Upper lobe of left lung (tissue), 6 donors: Measurements from ENCODE around the gene RIMBP2. TPM values are rescaled to one million over a fixed set of nuclear protein-coding genes. Genes with fewer than 3 reads are reported as not detected.
A peak's percentile ranks its signal among the peaks of the same experiment; 100 is the strongest.

Experiments
- ATAC-seq, 2 donors: fragments of 200-7000 bp; cut with Tn5 transposase; one replicate each; pipeline ENCODE4 v1.9.1; 2022; ENCODE audit warnings: mild to moderate bottlenecking in 2 of 2, moderate library complexity in 2 of 2; ENCODE audit not compliant: low FRiP score in 2 of 2
- DNase-seq, 2 donors: peaks; one replicate each; pipeline ENCODE4 v3.0.0-alpha.2; 2019 to 2020
- H3K27ac ChIP-seq, 4 donors: fragments of 200-600 bp; sonication (generic); one replicate each; pipeline ENCODE4 v1.5.1; 2016 to 2019
- H3K27me3 ChIP-seq, 4 donors: fragments of 200-600 bp; sonication (generic); one replicate each; pipeline ENCODE4 v1.5.1; 2017 to 2019
- H3K36me3 ChIP-seq, 4 donors: fragments of 200-600 bp; sonication (generic); one replicate each; pipeline ENCODE4 v1.5.1; 2016 to 2019
- H3K4me1 ChIP-seq, 4 donors: fragments of 200-600 bp; sonication (generic); one replicate each; pipeline ENCODE4 v1.5.1; 2018 to 2019
- H3K4me3 ChIP-seq, 4 donors: fragments of 200-600 bp; sonication (generic); one replicate each; pipeline ENCODE4 v1.5.1; 2017 to 2019; ENCODE audit warnings: mild to moderate bottlenecking in 2 of 4, moderate library complexity in 1 of 4
- H3K9me3 ChIP-seq, 4 donors: fragments of 200-600 bp; sonication (generic); one replicate each; pipeline ENCODE4 v1.5.1; 2018 to 2019
- EP300 ChIP-seq, 4 donors: sonication (generic); formaldehyde crosslinking; IDR thresholded peaks; one replicate each; pipeline ENCODE4 v1.5.1; 2017; ENCODE audit warnings: antibody characterized with exemption in 4 of 4, control low read depth in 2 of 4
- POLR2A ChIP-seq, 4 donors: fragments of 450-650 bp; IDR thresholded peaks; one replicate each; pipeline ENCODE4 v1.5.1; 2016 to 2017; ENCODE audit warnings: antibody characterized with exemption in 4 of 4, mild to moderate bottlenecking in 2 of 4
- POLR2AphosphoS5 ChIP-seq, 2 donors: sonication (generic); formaldehyde crosslinking; IDR thresholded peaks; one replicate each; pipeline ENCODE4 v1.5.1; 2017; ENCODE audit warnings: antibody characterized with exemption in 2 of 2
- WGBS, 2 donors: methylation state at CpG; one replicate each; pipeline ENCODE4 v1.1.5; 2017 to 2018; 5-methylcytosine and 5-hydroxymethylcytosine counted together
- total RNA-seq, 6 donors: library from RNA; depleted of rRNA in 4 of 6; stranded (reverse); fragments of >200 nt in 4 of 6; gene quantifications; one replicate each; pipeline versions ENCODE4 v1.1.0 to v1.2.1, GENCODE V29; 2016 to 2021
- TF ChIP-seq, protein P1 (sequence below), 6 experiments: fragments of 450-650 bp in 4 of 6; fragments of 200-600 bp in 2 of 6; sonication (generic) in 2 of 6; IDR thresholded peaks; one replicate each; pipeline ENCODE4 v1.5.1; 2016 to 2019; ENCODE audit warnings: antibody characterized with exemption in 6 of 6
- donor health status: DM: no; HTN: no; CAD: no; lungs with moderate emphysema.
- donor health status: DM: no; HTN: yes; CAD: no; lungs with severe emphysema.

RIMBP2 gene
- total RNA-seq, 6 donors from 2014 or later: 0.23 to 3.9 (median 0.44) TPM; not detected in 1

DNA sequence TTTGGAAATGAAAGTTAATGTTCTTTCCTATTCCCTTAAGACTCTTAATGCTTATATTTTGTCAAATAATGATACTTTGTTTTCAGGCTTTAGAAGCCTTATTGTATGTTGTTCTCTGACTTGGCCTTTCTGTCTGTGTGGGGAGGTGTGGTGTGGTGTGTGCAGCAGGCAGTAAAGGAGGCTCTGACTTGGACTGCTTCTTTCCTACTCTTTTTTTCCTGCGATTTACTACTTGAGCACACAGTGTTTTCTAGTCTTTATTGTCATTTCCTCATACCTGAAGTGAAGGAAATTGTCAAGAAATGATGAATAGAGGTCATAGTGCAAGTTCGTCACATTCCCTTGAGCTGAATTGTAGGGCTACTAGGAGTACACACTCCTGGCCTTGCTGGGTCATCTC lies 351.5 kb downstream of the RIMBP2 start:
- ATAC-seq: no peak
- Histone ChIP-seq H3K27ac (no peak overlapping the region), H3K27me3 (no peaks in the 10 kb centered on the region), H3K36me3 (no peaks in the 10 kb centered on the region), H3K4me3 (no peak overlapping the region), H3K9me3 (no peaks in the 10 kb centered on the region), H3K4me1 (peaks cover 0 to 4% (median 0%) of the 10 kb centered on the region in 4 donors)
- no peak for DNase-seq
- 56 to 71% methylated on average over 2 of the region's 2 CpGs for WGBS, 2 donors
- TF ChIP-seq, protein P1, sequence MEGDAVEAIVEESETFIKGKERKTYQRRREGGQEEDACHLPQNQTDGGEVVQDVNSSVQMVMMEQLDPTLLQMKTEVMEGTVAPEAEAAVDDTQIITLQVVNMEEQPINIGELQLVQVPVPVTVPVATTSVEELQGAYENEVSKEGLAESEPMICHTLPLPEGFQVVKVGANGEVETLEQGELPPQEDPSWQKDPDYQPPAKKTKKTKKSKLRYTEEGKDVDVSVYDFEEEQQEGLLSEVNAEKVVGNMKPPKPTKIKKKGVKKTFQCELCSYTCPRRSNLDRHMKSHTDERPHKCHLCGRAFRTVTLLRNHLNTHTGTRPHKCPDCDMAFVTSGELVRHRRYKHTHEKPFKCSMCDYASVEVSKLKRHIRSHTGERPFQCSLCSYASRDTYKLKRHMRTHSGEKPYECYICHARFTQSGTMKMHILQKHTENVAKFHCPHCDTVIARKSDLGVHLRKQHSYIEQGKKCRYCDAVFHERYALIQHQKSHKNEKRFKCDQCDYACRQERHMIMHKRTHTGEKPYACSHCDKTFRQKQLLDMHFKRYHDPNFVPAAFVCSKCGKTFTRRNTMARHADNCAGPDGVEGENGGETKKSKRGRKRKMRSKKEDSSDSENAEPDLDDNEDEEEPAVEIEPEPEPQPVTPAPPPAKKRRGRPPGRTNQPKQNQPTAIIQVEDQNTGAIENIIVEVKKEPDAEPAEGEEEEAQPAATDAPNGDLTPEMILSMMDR (IDR thresholded peaks at IDR 0.05): no peak
- no peak for TF ChIP-seq POLR2A (IDR thresholded peaks at IDR 0.05)
- TF ChIP-seq EP300 (IDR thresholded peaks at IDR 0.05): no peak
- no peak for TF ChIP-seq POLR2AphosphoS5 (IDR thresholded peaks at IDR 0.05)

DNA sequence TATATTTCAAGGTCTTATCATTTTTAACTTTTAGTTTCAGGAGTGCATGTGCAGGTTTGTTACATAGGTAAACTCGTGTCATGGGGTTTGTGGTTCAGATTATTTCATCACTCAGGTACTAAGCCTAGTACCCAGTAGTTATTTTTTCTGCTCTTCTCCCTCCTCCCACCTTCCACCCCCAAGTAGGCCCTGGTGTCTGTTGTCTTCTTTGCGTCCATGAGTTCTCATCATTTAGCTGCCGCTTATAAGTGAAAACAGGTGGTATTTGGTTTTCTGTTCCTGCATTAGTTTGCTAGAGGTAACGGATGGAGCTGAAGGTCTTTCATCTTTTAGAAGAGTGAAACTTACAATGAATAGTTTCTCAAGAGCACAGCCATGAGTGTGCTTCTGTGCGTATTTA lies 354.0 kb downstream of the RIMBP2 start:
- WGBS, 2 donors: 81 to 84% methylated on average over 5 of the region's 5 CpGs
- H3K4me1 ChIP-seq: no peaks in the 10 kb centered on the region
- H3K9me3 ChIP-seq: no peaks in the 10 kb centered on the region
- no peaks in the 10 kb centered on the region for H3K36me3 ChIP-seq
- H3K27ac ChIP-seq: no peak overlapping the region
- no peaks in the 10 kb centered on the region for H3K27me3 ChIP-seq
- ATAC-seq (no peak), DNase-seq (no peak)
- no peak for TF ChIP-seq EP300 (IDR thresholded peaks at IDR 0.05)
- TF ChIP-seq, protein P1 (IDR thresholded peaks at IDR 0.05): no peak
- TF ChIP-seq POLR2A (IDR thresholded peaks at IDR 0.05): no peak
- TF ChIP-seq POLR2AphosphoS5 (IDR thresholded peaks at IDR 0.05): no peak
- H3K4me3 ChIP-seq: no peak overlapping the region

DNA sequence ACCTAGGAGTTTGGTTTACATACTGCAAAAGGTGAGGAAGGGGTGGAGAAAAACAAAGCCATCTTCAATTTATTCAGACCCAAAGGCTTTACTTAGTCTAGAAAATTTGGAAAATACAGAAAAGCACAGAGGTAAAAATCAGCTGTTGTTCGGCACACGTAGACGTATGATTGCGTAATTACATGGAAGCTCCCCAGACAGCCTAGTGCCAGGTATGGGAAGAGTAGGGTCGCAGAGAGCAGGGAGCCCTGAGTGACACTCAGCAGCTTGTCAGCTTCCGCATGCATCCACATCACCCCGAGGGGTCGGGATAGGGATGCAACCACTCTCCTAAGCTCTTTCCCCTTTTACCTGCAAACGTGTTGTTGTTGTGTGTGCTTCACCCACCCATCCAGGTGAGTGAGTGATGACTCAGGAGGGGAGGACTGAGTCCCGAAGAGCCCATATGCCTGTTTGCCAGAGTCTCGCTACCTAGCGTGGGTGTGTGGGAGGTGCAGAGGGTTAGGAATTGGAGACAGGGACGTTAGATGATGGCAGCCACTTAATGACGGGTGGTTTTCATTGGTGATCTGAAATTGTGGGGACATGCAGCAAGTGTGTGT lies 358.3 kb downstream of the RIMBP2 start:
- Histone ChIP-seq H3K9me3 (no peaks in the 10 kb centered on the region), H3K27ac (no peak overlapping the region), H3K4me3 (no peak overlapping the region), H3K36me3 (no peaks in the 10 kb centered on the region), H3K27me3 (no peaks in the 10 kb centered on the region), H3K4me1 (no peaks in the 10 kb centered on the region)
- no peak for TF ChIP-seq POLR2AphosphoS5 (IDR thresholded peaks at IDR 0.05)
- TF ChIP-seq EP300 (IDR thresholded peaks at IDR 0.05): no peak
- no peak for TF ChIP-seq POLR2A (IDR thresholded peaks at IDR 0.05)
- TF ChIP-seq, protein P1 (IDR thresholded peaks at IDR 0.05): no peak
- DNase-seq (no peak), ATAC-seq (peak in 1 of 2 donors; percentile 46)
- 52 to 61% methylated on average over 14 of the region's 14 CpGs for WGBS, 2 donors

DNA sequence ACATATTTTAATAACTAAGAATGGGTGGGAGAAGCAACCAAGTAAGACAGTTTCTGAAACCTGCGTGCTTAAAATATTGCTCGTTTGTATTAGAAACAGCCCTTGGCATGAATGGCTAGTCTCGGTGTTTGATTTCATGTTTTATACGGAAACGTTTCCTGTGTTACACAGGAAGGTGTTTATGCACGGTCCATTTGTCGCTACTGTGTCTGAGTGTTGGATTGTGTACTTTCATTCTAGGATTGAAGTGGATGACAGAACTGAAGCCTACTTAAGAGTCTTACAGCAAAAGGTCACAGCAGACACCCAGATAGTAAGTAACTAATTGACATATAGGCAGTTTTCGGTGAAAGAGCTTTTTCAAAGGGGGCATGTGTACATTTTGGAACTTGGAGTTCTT lies 358.9 kb downstream of the RIMBP2 start:
- Histone ChIP-seq H3K4me1 (no peaks in the 10 kb centered on the region), H3K27me3 (no peaks in the 10 kb centered on the region), H3K9me3 (no peaks in the 10 kb centered on the region), H3K27ac (no peak overlapping the region), H3K36me3 (no peaks in the 10 kb centered on the region), H3K4me3 (no peak overlapping the region)
- no peak for TF ChIP-seq POLR2AphosphoS5 (IDR thresholded peaks at IDR 0.05)
- TF ChIP-seq EP300 (IDR thresholded peaks at IDR 0.05): no peak
- no peak for TF ChIP-seq POLR2A (IDR thresholded peaks at IDR 0.05)
- TF ChIP-seq, protein P1 (IDR thresholded peaks at IDR 0.05): no peak
- 31 to 49% methylated on average over 8 of the region's 8 CpGs for WGBS, 2 donors
- no peak for DNase-seq
- no peak for ATAC-seq

DNA sequence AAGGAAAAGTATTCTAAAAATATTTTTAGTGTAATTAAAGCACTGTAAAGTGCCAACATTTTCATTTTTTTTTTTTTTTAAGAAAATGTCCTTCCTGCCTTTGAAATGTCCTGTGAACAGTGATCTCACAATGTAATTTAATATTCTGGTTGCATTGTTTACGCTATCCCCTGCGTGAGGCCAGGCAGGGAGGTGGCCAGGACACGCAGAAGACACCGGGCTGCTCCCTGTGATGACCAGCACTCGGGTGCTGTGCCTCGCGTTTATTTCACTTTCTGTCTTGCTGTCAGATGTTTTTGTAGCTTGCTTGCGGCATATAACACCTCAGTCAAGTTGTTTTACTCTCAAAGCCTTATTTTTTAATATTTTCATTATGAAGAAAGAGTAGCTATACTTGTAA lies 359.9 kb downstream of the RIMBP2 start:
- Histone ChIP-seq H3K4me1 (no peaks in the 10 kb centered on the region), H3K27ac (no peak overlapping the region), H3K4me3 (no peak overlapping the region), H3K27me3 (no peaks in the 10 kb centered on the region), H3K36me3 (no peaks in the 10 kb centered on the region), H3K9me3 (no peaks in the 10 kb centered on the region)
- ATAC-seq: no peak
- DNase-seq: no peak
- WGBS, 2 donors: 48 to 62% methylated on average over 8 of the region's 8 CpGs
- TF ChIP-seq EP300 (IDR thresholded peaks at IDR 0.05) (no peak), POLR2A (IDR thresholded peaks at IDR 0.05) (no peak), POLR2AphosphoS5 (IDR thresholded peaks at IDR 0.05) (no peak)
- TF ChIP-seq, protein P1 (IDR thresholded peaks at IDR 0.05): no peak
